ENCODE measurements around the gene BCR.

BCR gene

GRCh38 chr22:23193882-23194281 is 13.6 kb downstream of the BCR start:
- TF ChIP-seq, protein P1, sequence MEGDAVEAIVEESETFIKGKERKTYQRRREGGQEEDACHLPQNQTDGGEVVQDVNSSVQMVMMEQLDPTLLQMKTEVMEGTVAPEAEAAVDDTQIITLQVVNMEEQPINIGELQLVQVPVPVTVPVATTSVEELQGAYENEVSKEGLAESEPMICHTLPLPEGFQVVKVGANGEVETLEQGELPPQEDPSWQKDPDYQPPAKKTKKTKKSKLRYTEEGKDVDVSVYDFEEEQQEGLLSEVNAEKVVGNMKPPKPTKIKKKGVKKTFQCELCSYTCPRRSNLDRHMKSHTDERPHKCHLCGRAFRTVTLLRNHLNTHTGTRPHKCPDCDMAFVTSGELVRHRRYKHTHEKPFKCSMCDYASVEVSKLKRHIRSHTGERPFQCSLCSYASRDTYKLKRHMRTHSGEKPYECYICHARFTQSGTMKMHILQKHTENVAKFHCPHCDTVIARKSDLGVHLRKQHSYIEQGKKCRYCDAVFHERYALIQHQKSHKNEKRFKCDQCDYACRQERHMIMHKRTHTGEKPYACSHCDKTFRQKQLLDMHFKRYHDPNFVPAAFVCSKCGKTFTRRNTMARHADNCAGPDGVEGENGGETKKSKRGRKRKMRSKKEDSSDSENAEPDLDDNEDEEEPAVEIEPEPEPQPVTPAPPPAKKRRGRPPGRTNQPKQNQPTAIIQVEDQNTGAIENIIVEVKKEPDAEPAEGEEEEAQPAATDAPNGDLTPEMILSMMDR (IDR thresholded peaks at IDR 0.05; ENCODE audit: control insufficient read depth, insufficient read depth, low read depth, low read length, missing control alignments), result no peak
- H3K4me3 ChIP-seq (ENCODE audit: control insufficient read depth, low read depth, low read length), result no peak overlapping the region
- no peak for DNase-seq (ENCODE audit: low read depth)

- no peak overlapping the region for H3K4me3 ChIP-seq (ENCODE audit: control insufficient read depth, low read depth, low read length)
- no peak for DNase-seq (ENCODE audit: low read depth)
- TF ChIP-seq, protein P1 (IDR thresholded peaks at IDR 0.05; ENCODE audit: control insufficient read depth, insufficient read depth, low read depth, low read length, missing control alignments), result no peak
These were observed 15.9 kb downstream of the BCR start for GRCh38 chr22:23196165-23196564.

DNA sequence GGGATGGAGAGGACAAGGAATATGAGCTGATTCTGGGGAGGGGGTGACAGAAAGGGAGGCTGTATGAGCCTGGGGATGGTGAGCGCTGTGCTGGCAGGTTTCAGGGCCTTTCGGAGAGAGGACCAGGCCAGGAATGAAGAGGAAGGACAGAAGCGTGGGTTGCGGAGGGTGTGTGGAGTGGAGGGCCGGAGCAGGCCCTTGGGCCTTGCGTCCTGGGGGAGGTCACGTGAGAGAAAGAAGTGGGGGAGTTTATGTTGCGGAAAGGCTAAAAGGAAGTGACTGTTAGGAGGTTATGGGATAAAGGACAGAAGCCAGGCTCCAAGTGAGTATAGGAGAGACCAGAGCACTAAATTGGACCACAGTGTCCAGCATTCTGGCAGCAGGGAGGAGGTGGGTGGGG is 17.5 kb downstream of the BCR start:
- DNase-seq (ENCODE audit: low read depth), result no peak
- TF ChIP-seq, protein P1 (IDR thresholded peaks at IDR 0.05; ENCODE audit: control insufficient read depth, insufficient read depth, low read depth, low read length, missing control alignments), result no peak
- no peak overlapping the region for H3K4me3 ChIP-seq (ENCODE audit: control insufficient read depth, low read depth, low read length)

- no peak overlapping the region for H3K4me3 ChIP-seq (ENCODE audit: control insufficient read depth, low read depth, low read length)
- no peak for DNase-seq (ENCODE audit: low read depth)
- TF ChIP-seq, protein P1 (IDR thresholded peaks at IDR 0.05; ENCODE audit: control insufficient read depth, insufficient read depth, low read depth, low read length, missing control alignments), result no peak
These were observed 18.9 kb downstream of the BCR start for GRCh38 chr22:23199159-23199558.

DNA sequence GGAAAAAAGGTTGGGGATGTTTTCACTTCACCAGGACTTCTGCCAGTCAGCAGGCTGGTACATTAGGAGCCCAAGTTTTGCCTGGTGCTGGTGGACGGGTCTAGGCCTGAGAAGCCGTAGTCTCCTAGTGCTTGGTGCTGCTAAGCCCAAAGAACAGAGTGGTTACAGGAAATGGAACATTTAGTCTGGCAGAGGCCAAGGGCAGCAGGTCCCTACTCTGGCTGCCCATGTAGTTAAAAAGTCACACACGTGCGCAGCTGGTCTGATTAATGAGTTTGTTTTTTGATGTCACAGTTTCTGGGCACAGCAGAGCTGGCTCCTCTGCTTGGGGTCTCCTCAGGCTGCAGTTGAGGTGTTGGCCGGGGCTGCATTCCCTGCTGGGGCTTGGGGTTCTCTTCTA is 20.6 kb downstream of the BCR start:
- TF ChIP-seq, protein P1 (IDR thresholded peaks at IDR 0.05; ENCODE audit: control insufficient read depth, insufficient read depth, low read depth, low read length, missing control alignments), result no peak
- no peak overlapping the region for H3K4me3 ChIP-seq (ENCODE audit: control insufficient read depth, low read depth, low read length)
- no peak for DNase-seq (ENCODE audit: low read depth)

GRCh38 chr22:23202812-23203451 is 22.6 kb downstream of the BCR start:
- TF ChIP-seq, protein P1 (IDR thresholded peaks at IDR 0.05; ENCODE audit: control insufficient read depth, insufficient read depth, low read depth, low read length, missing control alignments), result no peak
- DNase-seq (ENCODE audit: low read depth), result no peak
- H3K4me3 ChIP-seq (ENCODE audit: control insufficient read depth, low read depth, low read length), result no peak overlapping the region

Measured in AG09309 (cell line).